Measurements from ENCODE around the gene PARVA. TPM values are rescaled to one million over a fixed set of nuclear protein-coding genes. Genes with fewer than 3 reads are reported as not detected.

The PARVA gene
- total RNA-seq, 2 experiments from 2014 or later = 0.08 to 0.98 TPM

DNA sequence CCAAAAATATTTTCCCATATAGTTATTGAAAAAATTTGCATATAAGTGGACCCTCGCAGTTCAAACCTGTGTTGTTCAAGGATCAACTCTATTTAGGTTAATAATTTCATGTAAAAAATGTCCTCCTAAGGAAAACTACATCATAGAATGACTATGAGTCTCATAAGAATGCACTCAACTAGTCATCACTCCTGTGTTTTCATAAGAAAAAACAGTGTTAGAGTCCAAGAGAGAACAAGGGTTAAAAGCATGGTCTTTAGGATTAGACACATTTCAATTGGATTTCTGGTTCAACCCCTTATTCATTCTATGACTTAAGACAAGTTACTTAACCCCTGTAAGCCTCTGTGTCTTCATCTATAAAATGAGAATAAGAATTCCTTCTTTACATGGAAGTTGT, 5.1 kb downstream of the PARVA start:
- Mint-ChIP-seq H3K36me3 (ENCODE audit: low read depth) (no peaks in the 10 kb centered on the region), H3K9me3 (no peaks in the 10 kb centered on the region), H3K27ac (no peak overlapping the region), H3K4me1 (ENCODE audit: low read depth) (peaks cover 8% of the 10 kb centered on the region), H3K4me3 (no peak overlapping the region), H3K27me3 (peaks cover 37% of the 10 kb centered on the region)
- Histone ChIP-seq H3K27me3 (ENCODE audit: control insufficient read depth in 1 of 2, insufficient read depth in 2 of 2, low read length in 2 of 2) (peaks cover 0 to 3% of the 10 kb centered on the region in 2 experiments), H3K4me1 (ENCODE audit: insufficient read depth, low read length) (peaks cover 4% of the 10 kb centered on the region), H3K27ac (ENCODE audit: low read depth in 1 of 2, low read length in 2 of 2) (no peak overlapping the region), H3K4me3 (ENCODE audit: low read length) (no peak overlapping the region), H3K9me3 (ENCODE audit: control insufficient read depth in 1 of 2, insufficient read depth in 1 of 2, low read length in 2 of 2) (no peaks in the 10 kb centered on the region), H3K36me3 (ENCODE audit: insufficient read depth, low read length) (no peaks in the 10 kb centered on the region)
- ChIA-PET POLR2A (interaction anchor here (0.6 kb wide), 1 partner anchor 112 kb away, joined by 3 read pairs; no protein-coding TSS in a partner anchor), CTCF (no interaction called here)
- ATAC-seq (ENCODE audit: poor library complexity) = no peak
- TF ChIP-seq CTCF (IDR thresholded peaks at IDR 0.05) = no peak
- intact Hi-C loops (cut with DNase I, micrococcal nuclease) = no loop called here
- DNase-seq = no peak

GRCh38 chr11:12386309-12386708, 8.9 kb downstream of the PARVA start:
- Mint-ChIP-seq H3K27me3 (peaks cover 6% of the 10 kb centered on the region), H3K9me3 (no peaks in the 10 kb centered on the region), H3K36me3 (ENCODE audit: low read depth) (no peaks in the 10 kb centered on the region), H3K27ac (no peak overlapping the region), H3K4me3 (no peak overlapping the region), H3K4me1 (ENCODE audit: low read depth) (no peaks in the 10 kb centered on the region)
- intact Hi-C loops (cut with DNase I, micrococcal nuclease) = no loop called here
- ChIA-PET POLR2A (no interaction called here), CTCF (no interaction called here)
- TF ChIP-seq CTCF (IDR thresholded peaks at IDR 0.05) = no peak
- ATAC-seq (ENCODE audit: poor library complexity) = no peak
- H3K27me3 ChIP-seq (ENCODE audit: control insufficient read depth in 1 of 2, insufficient read depth in 2 of 2, low read length in 2 of 2) = peaks cover 0 to 3% of the 10 kb centered on the region in 2 experiments
- no peak overlapping the region for H3K27ac ChIP-seq (ENCODE audit: low read depth in 1 of 2, low read length in 2 of 2)
- no peaks in the 10 kb centered on the region for H3K9me3 ChIP-seq (ENCODE audit: control insufficient read depth in 1 of 2, insufficient read depth in 1 of 2, low read length in 2 of 2)
- no peaks in the 10 kb centered on the region for H3K4me1 ChIP-seq (ENCODE audit: insufficient read depth, low read length)
- H3K36me3 ChIP-seq (ENCODE audit: insufficient read depth, low read length) = no peaks in the 10 kb centered on the region
- DNase-seq = no peak
- no peak overlapping the region for H3K4me3 ChIP-seq (ENCODE audit: low read length)

DNA sequence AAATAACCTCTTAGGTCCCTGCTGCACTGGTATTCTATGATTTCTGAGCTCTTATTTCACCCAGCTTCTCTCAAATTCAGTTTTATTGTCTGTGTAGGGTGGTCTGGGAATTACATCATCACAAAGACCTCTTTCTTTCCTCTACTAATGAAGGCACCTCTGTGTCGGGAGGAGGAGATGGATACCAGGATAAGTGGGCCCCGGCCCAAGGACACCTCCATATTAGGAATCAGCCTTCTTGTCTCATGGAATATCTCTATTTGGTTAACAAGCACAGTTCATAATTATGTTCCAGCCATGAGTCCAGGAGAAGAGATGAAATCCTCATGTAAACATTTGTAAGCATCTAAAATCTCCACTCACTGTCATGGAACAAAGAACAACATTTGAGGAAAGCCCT, 9.4 kb downstream of the PARVA start:
- ATAC-seq (ENCODE audit: poor library complexity) = no peak
- Histone ChIP-seq H3K4me3 (ENCODE audit: low read length) (no peak overlapping the region), H3K9me3 (ENCODE audit: control insufficient read depth in 1 of 2, insufficient read depth in 1 of 2, low read length in 2 of 2) (no peaks in the 10 kb centered on the region), H3K4me1 (ENCODE audit: insufficient read depth, low read length) (no peaks in the 10 kb centered on the region), H3K27me3 (ENCODE audit: control insufficient read depth in 1 of 2, insufficient read depth in 2 of 2, low read length in 2 of 2) (peaks cover 0 to 3% of the 10 kb centered on the region in 2 experiments), H3K27ac (ENCODE audit: low read depth in 1 of 2, low read length in 2 of 2) (no peak overlapping the region), H3K36me3 (ENCODE audit: insufficient read depth, low read length) (no peaks in the 10 kb centered on the region)
- ChIA-PET CTCF (no interaction called here), POLR2A (no interaction called here)
- Mint-ChIP-seq H3K36me3 (ENCODE audit: low read depth) (no peaks in the 10 kb centered on the region), H3K27ac (no peak overlapping the region), H3K4me1 (ENCODE audit: low read depth) (no peaks in the 10 kb centered on the region), H3K9me3 (no peaks in the 10 kb centered on the region), H3K27me3 (peaks cover 5% of the 10 kb centered on the region), H3K4me3 (no peak overlapping the region)
- TF ChIP-seq CTCF (IDR thresholded peaks at IDR 0.05) = no peak
- DNase-seq = no peak
- intact Hi-C loops (cut with DNase I, micrococcal nuclease) = no loop called here

Data from CD4-positive, alpha-beta T cell (primary cell).